ENCODE measurements around the gene NEDD4L. TPM values are rescaled to one million over a fixed set of nuclear protein-coding genes. Genes with fewer than 3 reads are reported as not detected.

Gene NEDD4L
- total and polyA plus RNA-seq, 3 donors from 2014 or later, result 14.3 to 43.1 (median 42.7) TPM

- Histone ChIP-seq H3K27me3 (no peaks in the 10 kb centered on the region), H3K27ac (no peak overlapping the region), H3K4me3 (no peak overlapping the region), H3K9me3 (no peaks in the 10 kb centered on the region), H3K4me1 (no peaks in the 10 kb centered on the region), H3K36me3 (ENCODE audit: low read depth, missing control alignments) (no peaks in the 10 kb centered on the region)
- intact Hi-C loops (cut with DNase I; ENCODE audit: low total_unique reads), result loop anchor here (10.0 kb wide), 1 partner anchor 240 kb away; no protein-coding TSS in a partner anchor
- DNase-seq, result no peak
- TF ChIP-seq POLR2A (IDR thresholded peaks at IDR 0.05), result no peak
- TF ChIP-seq CTCF (IDR thresholded peaks at IDR 0.05), result no peak
- WGBS, 2 donors, result 59 to 67% methylated on average over 3 of the region's 3 CpGs
Observed at GRCh38 chr18:58124475-58124874, 80.4 kb downstream of the NEDD4L start.

GRCh38 chr18:58125183-58125582 is 81.2 kb downstream of the NEDD4L start:
- DNase-seq, result no peak
- Histone ChIP-seq H3K27ac (no peak overlapping the region), H3K27me3 (no peaks in the 10 kb centered on the region), H3K4me3 (no peak overlapping the region), H3K9me3 (no peaks in the 10 kb centered on the region), H3K4me1 (no peaks in the 10 kb centered on the region), H3K36me3 (ENCODE audit: low read depth, missing control alignments) (no peaks in the 10 kb centered on the region)
- no peak for TF ChIP-seq POLR2A (IDR thresholded peaks at IDR 0.05)
- no peak for TF ChIP-seq CTCF (IDR thresholded peaks at IDR 0.05)
- WGBS, 2 donors, result 92 to 97% methylated on average over 3 of the region's 3 CpGs
- intact Hi-C loops (cut with DNase I; ENCODE audit: low total_unique reads), result loop anchor here (10.0 kb wide), 1 partner anchor 240 kb away; no protein-coding TSS in a partner anchor

GRCh38 chr18:58125756-58126155 is 81.7 kb downstream of the NEDD4L start:
- Histone ChIP-seq H3K27me3 (no peaks in the 10 kb centered on the region), H3K4me3 (no peak overlapping the region), H3K36me3 (ENCODE audit: low read depth, missing control alignments) (no peaks in the 10 kb centered on the region), H3K9me3 (no peaks in the 10 kb centered on the region), H3K4me1 (no peaks in the 10 kb centered on the region), H3K27ac (no peak overlapping the region)
- 82 to 90% methylated on average over 12 of the region's 12 CpGs for WGBS, 2 donors
- TF ChIP-seq POLR2A (IDR thresholded peaks at IDR 0.05), result no peak
- TF ChIP-seq CTCF (IDR thresholded peaks at IDR 0.05), result no peak
- intact Hi-C loops (cut with DNase I; ENCODE audit: low total_unique reads), result loop anchor here (10.0 kb wide), 1 partner anchor 241 kb away; no protein-coding TSS in a partner anchor
- no peak for DNase-seq

GRCh38 chr18:58128381-58129374 is 84.7 kb downstream of the NEDD4L start:
- 94% methylated on average over 19 of the region's 19 CpGs for WGBS, 2 donors
- TF ChIP-seq POLR2A (IDR thresholded peaks at IDR 0.05) (no peak), CTCF (IDR thresholded peaks at IDR 0.05) (no peak)
- H3K4me1 ChIP-seq, result no peaks in the 10 kb centered on the region
- H3K36me3 ChIP-seq (ENCODE audit: low read depth, missing control alignments), result no peaks in the 10 kb centered on the region
- no peaks in the 10 kb centered on the region for H3K27me3 ChIP-seq
- no peak overlapping the region for H3K27ac ChIP-seq
- H3K4me3 ChIP-seq, result no peak overlapping the region
- no peaks in the 10 kb centered on the region for H3K9me3 ChIP-seq
- intact Hi-C loops (cut with DNase I; ENCODE audit: low total_unique reads), result loop anchor here (10.0 kb wide), 1 partner anchor 244 kb away; no protein-coding TSS in a partner anchor
- no peak for DNase-seq

Measured in testis (tissue), 3 donors.